Transverse colon (tissue), 4 donors: ENCODE results near the gene ANKRD24.

Experiments
- POLR2A ChIP-seq: fragments of 450-650 bp; IDR thresholded peaks from one replicate; pipeline ENCODE4 v1.6.1; 2016; ENCODE audit warnings: antibody characterized with exemption, mild to moderate bottlenecking, moderate library complexity
- POLR2AphosphoS5 ChIP-seq, 3 donors: sonication (generic); formaldehyde crosslinking; IDR thresholded peaks; one replicate each; pipeline ENCODE4 v1.6.1; 2016; ENCODE audit warnings: antibody characterized with exemption in 3 of 3
- TF ChIP-seq, protein P1 (sequence below), 5 experiments: fragments of 200-600 bp in 3 of 5; fragments of 450-650 bp in 2 of 5; sonication (generic) in 3 of 5; IDR thresholded peaks; 1 replicate in 2 of 5; 2 replicates in 3 of 5; pipeline ENCODE4 v1.5.1; 2016 to 2017; ENCODE audit warnings: antibody characterized with exemption in 5 of 5, inconsistent platforms in 3 of 5, mild to moderate bottlenecking in 2 of 5, moderate library complexity in 1 of 5

DNA sequence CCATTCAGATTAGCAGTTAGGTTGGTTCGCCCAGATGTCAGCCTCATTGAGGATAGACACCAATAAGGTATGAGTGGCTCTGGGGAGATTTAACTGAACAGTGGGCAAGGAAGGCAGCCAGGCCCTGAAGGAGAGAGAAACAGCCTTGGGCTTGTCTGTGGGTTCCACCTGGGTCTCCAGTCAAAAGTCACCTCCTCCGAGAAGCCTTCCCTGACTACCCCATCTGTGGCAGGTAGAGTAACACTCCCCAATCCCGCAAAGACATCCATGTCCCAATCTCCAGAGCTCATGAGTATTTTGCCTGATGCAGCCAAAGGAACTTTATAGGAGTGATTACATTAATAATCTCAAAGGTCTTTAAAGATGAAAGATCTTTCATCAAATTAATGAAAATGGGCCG, 56.3 kb downstream of the ANKRD24 start:
- TF ChIP-seq, protein P1, sequence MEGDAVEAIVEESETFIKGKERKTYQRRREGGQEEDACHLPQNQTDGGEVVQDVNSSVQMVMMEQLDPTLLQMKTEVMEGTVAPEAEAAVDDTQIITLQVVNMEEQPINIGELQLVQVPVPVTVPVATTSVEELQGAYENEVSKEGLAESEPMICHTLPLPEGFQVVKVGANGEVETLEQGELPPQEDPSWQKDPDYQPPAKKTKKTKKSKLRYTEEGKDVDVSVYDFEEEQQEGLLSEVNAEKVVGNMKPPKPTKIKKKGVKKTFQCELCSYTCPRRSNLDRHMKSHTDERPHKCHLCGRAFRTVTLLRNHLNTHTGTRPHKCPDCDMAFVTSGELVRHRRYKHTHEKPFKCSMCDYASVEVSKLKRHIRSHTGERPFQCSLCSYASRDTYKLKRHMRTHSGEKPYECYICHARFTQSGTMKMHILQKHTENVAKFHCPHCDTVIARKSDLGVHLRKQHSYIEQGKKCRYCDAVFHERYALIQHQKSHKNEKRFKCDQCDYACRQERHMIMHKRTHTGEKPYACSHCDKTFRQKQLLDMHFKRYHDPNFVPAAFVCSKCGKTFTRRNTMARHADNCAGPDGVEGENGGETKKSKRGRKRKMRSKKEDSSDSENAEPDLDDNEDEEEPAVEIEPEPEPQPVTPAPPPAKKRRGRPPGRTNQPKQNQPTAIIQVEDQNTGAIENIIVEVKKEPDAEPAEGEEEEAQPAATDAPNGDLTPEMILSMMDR (IDR thresholded peaks at IDR 0.05) = no peak
- TF ChIP-seq POLR2AphosphoS5 (IDR thresholded peaks at IDR 0.05) (no peak), POLR2A (no peak)
